Right lobe of liver (tissue), 6 donors: ENCODE measurements around the gene PPIE. TPM values are rescaled to one million over a fixed set of nuclear protein-coding genes. Genes with fewer than 3 reads are reported as not detected.

Experiments used
- ATAC-seq, 4 donors: fragments of 200-7000 bp; cut with Tn5 transposase; one replicate each; pipeline ENCODE4 v1.9.1; 2020; ENCODE audit warnings: mild to moderate bottlenecking in 4 of 4, moderate library complexity in 4 of 4
- DNase-seq, 3 donors: peaks; one replicate each; pipeline ENCODE4 v3.0.0-alpha.2; 2020
- H3K27ac ChIP-seq, 3 donors: fragments of 200-600 bp; one replicate each; pipeline ENCODE4 v1.8.0; 2022
- H3K27me3 ChIP-seq, 2 donors: fragments of 200-600 bp; one replicate each; pipeline ENCODE4 v1.8.0; 2022
- H3K36me3 ChIP-seq, 4 donors: fragments of 200-600 bp; sonication (generic) in 1 of 4; one replicate each; pipeline versions ENCODE4 v1.5.1 to v1.8.0; 2017 to 2022; ENCODE audit warnings: control low read depth in 1 of 4
- H3K4me1 ChIP-seq, 4 donors: fragments of 200-600 bp; sonication (generic) in 1 of 4; one replicate each; pipeline versions ENCODE4 v1.5.1 to v1.8.0; 2017 to 2022; ENCODE audit warnings: control low read depth in 1 of 4
- H3K4me3 ChIP-seq, 3 donors: fragments of 200-600 bp; one replicate each; pipeline ENCODE4 v1.8.0; 2022
- H3K9me3 ChIP-seq, 4 donors: fragments of 200-600 bp; sonication (generic) in 1 of 4; one replicate each; pipeline versions ENCODE4 v1.5.1 to v1.8.0; 2017 to 2022; ENCODE audit warnings: control low read depth in 1 of 4
- CTCF ChIP-seq, 4 donors: fragments of 200-600 bp in 3 of 4; fragments of 450-650 bp in 1 of 4; IDR thresholded peaks; one replicate each; pipeline versions ENCODE4 v1.5.1 to v1.8.0; 2016 to 2022; ENCODE audit warnings: antibody characterized with exemption in 4 of 4, mild to moderate bottlenecking in 2 of 4
- POLR2A ChIP-seq: fragments of 450-650 bp; IDR thresholded peaks from one replicate; pipeline ENCODE4 v1.6.1; 2017; ENCODE audit warnings: antibody characterized with exemption, mild to moderate bottlenecking
- WGBS: methylation state at CpG from one replicate; pipeline ENCODE4 v1.1.6; 2018; ENCODE audit warnings: low coverage, low lambda C conversion rate; ENCODE audit not compliant: insufficient coverage; ENCODE audit errors: missing lambda C conversion rate; 5-methylcytosine and 5-hydroxymethylcytosine counted together
- intact Hi-C, 2 donors: fragments of 100-400 bp; cut with DNase I; formaldehyde crosslinking; loops; one replicate each; pipeline versions ENCODE4 v1.11.2 to v1.14.1; 2022
- total RNA-seq, 6 experiments: library from RNA; depleted of rRNA in 2 of 6; stranded (reverse); fragments of >200 nt in 2 of 6; fragmentation: NEBNext Ultra II Directional in 3 of 6; extraction: Animal tissue kit (Norgen Biotek cat#: 25700) in 3 of 6; gene quantifications; one replicate each; pipeline versions ENCODE4 v1.1.0 to v1.2.4, GENCODE V29; 2016 to 2023
- donor health status: DM: no; HTN: yes; CAD: no.
- donor health status: DM: no; HTN: no; CAD: no.
- donor health status: DM: no; HTN: no; CAD: no.
- donor health status: DM: no; HTN: yes; CAD: no.
- donor health status: DM: no; HTN: yes; CAD: no.

Gene PPIE
- total RNA-seq, 6 experiments from 2014 or later, result 16.2 to 24.9 (median 20.7) TPM

DNA sequence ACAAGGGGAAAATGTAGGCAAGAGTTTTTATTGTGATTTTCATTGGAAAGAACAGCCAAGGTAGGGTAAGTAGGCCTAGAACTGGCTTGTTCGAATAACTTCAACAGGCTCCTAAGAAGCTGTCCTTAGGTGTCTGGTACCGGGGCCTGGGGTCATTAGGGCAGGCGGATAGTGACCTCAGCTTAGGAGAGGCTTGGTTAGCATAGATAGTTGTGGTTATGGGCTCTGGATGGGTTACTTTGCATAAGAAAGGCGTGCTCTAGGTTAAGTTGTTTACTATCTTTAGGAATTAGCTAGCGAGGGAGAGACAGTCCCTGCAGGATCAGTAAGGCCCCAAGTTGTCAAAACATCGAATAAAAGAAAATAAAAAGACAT lies 26.7 kb upstream of the PPIE start:
- DNase-seq, result no peak
- no peaks in the 10 kb centered on the region for H3K9me3 ChIP-seq
- TF ChIP-seq CTCF (IDR thresholded peaks at IDR 0.05) (no peak), POLR2A (no peak)
- WGBS, result 79% methylated on average over 6 of the region's 6 CpGs
- ATAC-seq, result no peak
- H3K4me1 ChIP-seq, result no peaks in the 10 kb centered on the region
- intact Hi-C loops, result loop anchor here in 1 of 2 donors (10.0 kb wide), 1 partner anchor 107 kb away; no protein-coding TSS in a partner anchor
- no peak overlapping the region for H3K27ac ChIP-seq
- no peaks in the 10 kb centered on the region for H3K27me3 ChIP-seq
- H3K36me3 ChIP-seq, result no peaks in the 10 kb centered on the region
- H3K4me3 ChIP-seq, result no peak overlapping the region

DNA sequence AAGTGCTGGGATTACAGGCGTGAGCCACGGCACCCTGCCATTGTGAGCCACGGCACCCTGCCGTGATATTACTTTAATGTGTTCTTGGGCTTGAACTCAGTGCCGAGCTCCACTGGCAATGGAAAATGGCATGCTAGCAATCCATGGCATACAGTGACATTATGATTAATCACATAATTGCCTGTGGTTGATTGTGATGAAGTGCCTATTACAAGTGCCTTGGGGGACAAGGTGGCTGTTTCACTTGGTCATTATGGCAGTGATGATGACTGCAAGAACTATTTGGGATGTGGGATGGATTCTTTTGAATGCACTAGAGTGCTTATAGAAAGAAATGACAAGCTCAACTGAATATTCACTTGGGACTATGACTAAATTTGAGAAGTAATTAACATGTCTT lies 25.1 kb upstream of the PPIE start:
- Histone ChIP-seq H3K4me1 (no peaks in the 10 kb centered on the region), H3K9me3 (no peaks in the 10 kb centered on the region), H3K4me3 (no peak overlapping the region), H3K27me3 (no peaks in the 10 kb centered on the region), H3K27ac (no peak overlapping the region), H3K36me3 (no peaks in the 10 kb centered on the region)
- no peak for DNase-seq
- TF ChIP-seq CTCF (IDR thresholded peaks at IDR 0.05), result no peak
- TF ChIP-seq POLR2A, result no peak
- ATAC-seq, result no peak
- WGBS, result 80% methylated on average over 3 of the region's 5 CpGs
- intact Hi-C loops, result loop anchor here in 1 of 2 donors (10.0 kb wide), 1 partner anchor 109 kb away; no protein-coding TSS in a partner anchor

- H3K4me3 ChIP-seq, result no peak overlapping the region
- ATAC-seq (no peak), DNase-seq (no peak)
- no peaks in the 10 kb centered on the region for H3K36me3 ChIP-seq
- intact Hi-C loops, result loop anchor here in 1 of 2 donors (10.0 kb wide), 1 partner anchor 113 kb away; no protein-coding TSS in a partner anchor
- 40% methylated on average over 6 of the region's 6 CpGs for WGBS
- no peaks in the 10 kb centered on the region for H3K27me3 ChIP-seq
- no peak overlapping the region for H3K27ac ChIP-seq
- H3K4me1 ChIP-seq, result no peaks in the 10 kb centered on the region
- H3K9me3 ChIP-seq, result no peaks in the 10 kb centered on the region
- TF ChIP-seq CTCF (IDR thresholded peaks at IDR 0.05) (no peak), POLR2A (no peak)
Observed at GRCh38 chr1:39717809-39718208, 20.9 kb upstream of the PPIE start.

GRCh38 chr1:39720094-39720999 lies 18.3 kb upstream of the PPIE start:
- no peaks in the 10 kb centered on the region for H3K4me1 ChIP-seq
- WGBS, result 33% methylated on average over 7 of the region's 7 CpGs
- no peaks in the 10 kb centered on the region for H3K27me3 ChIP-seq
- H3K4me3 ChIP-seq, result no peak overlapping the region
- peak; percentile 72 to 81 (median 76) for TF ChIP-seq CTCF (IDR thresholded peaks at IDR 0.05)
- TF ChIP-seq POLR2A, result no peak
- no peak for DNase-seq
- intact Hi-C loops, result loop anchor here in 1 of 2 donors (10.0 kb wide), 1 partner anchor 116 kb away; no protein-coding TSS in a partner anchor
- H3K36me3 ChIP-seq, result no peaks in the 10 kb centered on the region
- no peak overlapping the region for H3K27ac ChIP-seq
- peak; percentile 76 to 94 (median 83) for ATAC-seq
- no peaks in the 10 kb centered on the region for H3K9me3 ChIP-seq
